GM23338 (cell line): ENCODE results near the gene UNC93B1. TPM values are rescaled to one million over a fixed set of nuclear protein-coding genes. Genes with fewer than 3 reads are reported as not detected.
"Not testable (repeated sequence)": the region's sequence is repeated elsewhere in the genome, so short reads cannot be mapped to it uniquely, and the experiment has no call there.

ENCODE experiments used
- ATAC-seq: fragments of 200-7000 bp; cut with Tn5 transposase; 3 replicates; pipeline ENCODE4 v1.9.1; 2020
- DNase-seq: peaks from one replicate; pipeline ENCODE4 v3.0.0-alpha.2; 2015; ENCODE audit warnings: low spot score
- H2AFZ ChIP-seq: fragments of 200-600 bp; sonication (generic); 2 replicates; pipeline ENCODE4 v1.8.0; 2016; ENCODE audit warnings: antibody characterized with exemption, mild to moderate bottlenecking, moderate library complexity
- H3F3A ChIP-seq: fragments of 200-600 bp; sonication (generic); replicated peaks from 2 replicates; pipeline ENCODE4 v1.8.0; 2017; ENCODE audit warnings: antibody characterized with exemption, mixed run types, low read depth
- H3K27ac ChIP-seq: fragments of 200-600 bp; sonication (generic); 2 replicates; pipeline ENCODE4 v1.6.1; 2016; ENCODE audit warnings: low read depth
- H3K27me3 ChIP-seq: fragments of 200-600 bp; sonication (generic); 2 replicates; pipeline ENCODE4 v1.8.0; 2016; ENCODE audit warnings: mild to moderate bottlenecking, mixed run types, moderate library complexity; ENCODE audit not compliant: insufficient read depth
- H3K36me3 ChIP-seq: fragments of 200-600 bp; sonication (generic); 2 replicates; pipeline ENCODE4 v1.8.0; 2016; ENCODE audit warnings: mild to moderate bottlenecking; ENCODE audit not compliant: insufficient read depth
- H3K4me1 ChIP-seq: fragments of 200-600 bp; sonication (generic); 2 replicates; pipeline ENCODE4 v1.8.0; 2016; ENCODE audit warnings: mild to moderate bottlenecking, moderate library complexity; ENCODE audit not compliant: insufficient read depth
- H3K4me2 ChIP-seq: fragments of 200-600 bp; sonication (generic); 2 replicates; pipeline ENCODE4 v1.7.1; 2017; ENCODE audit warnings: mixed run types
- H3K4me3 ChIP-seq: fragments of 200-600 bp; sonication (generic); 2 replicates; pipeline ENCODE4 v1.6.1; 2016; ENCODE audit warnings: mixed run types
- H3K79me2 ChIP-seq: fragments of 200-600 bp; sonication (generic); replicated peaks from 2 replicates; pipeline ENCODE4 v1.8.0; 2017; ENCODE audit warnings: mild to moderate bottlenecking; ENCODE audit not compliant: insufficient read depth
- H3K9me2 ChIP-seq: fragments of 200-600 bp; sonication (generic); 2 replicates; pipeline ENCODE4 v1.8.0; 2017; ENCODE audit not compliant: insufficient read depth
- H4K20me1 ChIP-seq: fragments of 200-600 bp; sonication (generic); replicated peaks from 2 replicates; pipeline ENCODE4 v1.8.0; 2017; ENCODE audit warnings: mild to moderate bottlenecking; ENCODE audit not compliant: insufficient read depth
- H3K27ac Mint-ChIP-seq: 2 replicates; pipeline ENCODE4 v1.8.0; 2020; ENCODE audit warnings: inconsistent platforms, mild to moderate bottlenecking, moderate library complexity, mixed read lengths
- H3K27me3 Mint-ChIP-seq: 3 replicates; pipeline ENCODE4 v1.8.0; 2022; ENCODE audit warnings: low read depth, mild to moderate bottlenecking, moderate library complexity, mixed read lengths, inconsistent platforms; ENCODE audit not compliant: insufficient read depth, poor library complexity
- H3K36me3 Mint-ChIP-seq: 3 replicates; pipeline ENCODE4 v1.8.0; 2021; ENCODE audit warnings: low read depth, mild to moderate bottlenecking, inconsistent platforms, moderate library complexity, mixed read lengths
- H3K4me1 Mint-ChIP-seq: 3 replicates; pipeline ENCODE4 v1.8.0; 2020; ENCODE audit warnings: mild to moderate bottlenecking, inconsistent platforms, mixed read lengths
- H3K4me3 Mint-ChIP-seq: 3 replicates; pipeline ENCODE4 v1.8.0; 2021; ENCODE audit warnings: moderate library complexity, mild to moderate bottlenecking, inconsistent platforms, mixed read lengths
- H3K9me3 Mint-ChIP-seq: 3 replicates; pipeline ENCODE4 v1.8.0; 2020; ENCODE audit warnings: moderate library complexity, mild to moderate bottlenecking, inconsistent platforms, mixed read lengths
- CREB1 ChIP-seq: fragments of 250-450 bp; sonication (Bioruptor Pico); IDR thresholded peaks from 2 replicates; pipeline ENCODE4 v1.5.0; 2020; ENCODE audit warnings: low read depth, mild to moderate bottlenecking, moderate library complexity
- polyA plus RNA-seq: library from polyadenylated mRNA; unstranded; fragments of >200 nt; fragmentation: Nextera tagmentation; extraction: Ambion mirVana; gene quantifications from 2 replicates; pipeline ENCODE4 v1.2.1, GENCODE V29; 2016
- total RNA-seq: library from RNA; depleted of rRNA; stranded (reverse); fragments of >200 nt; shearing (Covaris generic); gene quantifications from 2 replicates; pipeline ENCODE4 v1.2.3, GENCODE V29; 2014
- TF ChIP-seq, protein P1 (sequence below), 2 experiments: fragments of 200-600 bp in 1 of 2; sonication (generic) in 1 of 2; conservative IDR thresholded peaks; 2 replicates each; pipeline versions ENCODE4 v1.5.1 to v1.6.1; 2016 to 2017; ENCODE audit warnings: antibody characterized with exemption in 2 of 2, low read depth in 2 of 2, mild to moderate bottlenecking in 2 of 2, moderate library complexity in 1 of 2

The UNC93B1 gene
- total and polyA plus RNA-seq, 2 experiments from 2014 or later, result 16.2 to 34.4 TPM

- not testable (repeated sequence) for H3K27ac Mint-ChIP-seq, ATAC-seq, H3K9me2 ChIP-seq, H3K79me2 ChIP-seq, H3K4me1 ChIP-seq, H4K20me1 ChIP-seq, H3K27me3 Mint-ChIP-seq, H3K36me3 ChIP-seq, H3K4me3 Mint-ChIP-seq, H3F3A ChIP-seq, H2AFZ ChIP-seq, H3K27ac ChIP-seq, H3K4me1 Mint-ChIP-seq, DNase-seq, H3K4me3 ChIP-seq, H3K4me2 ChIP-seq, H3K27me3 ChIP-seq
- Mint-ChIP-seq H3K36me3 (peaks cover 11% of the 10 kb centered on the region; the same call in 2 of the 3 replicates), H3K9me3 (peaks cover 16% of the 10 kb centered on the region)
Measured at GRCh38 chr11:67963879-67964278, 40.0 kb downstream of the UNC93B1 start.

DNA sequence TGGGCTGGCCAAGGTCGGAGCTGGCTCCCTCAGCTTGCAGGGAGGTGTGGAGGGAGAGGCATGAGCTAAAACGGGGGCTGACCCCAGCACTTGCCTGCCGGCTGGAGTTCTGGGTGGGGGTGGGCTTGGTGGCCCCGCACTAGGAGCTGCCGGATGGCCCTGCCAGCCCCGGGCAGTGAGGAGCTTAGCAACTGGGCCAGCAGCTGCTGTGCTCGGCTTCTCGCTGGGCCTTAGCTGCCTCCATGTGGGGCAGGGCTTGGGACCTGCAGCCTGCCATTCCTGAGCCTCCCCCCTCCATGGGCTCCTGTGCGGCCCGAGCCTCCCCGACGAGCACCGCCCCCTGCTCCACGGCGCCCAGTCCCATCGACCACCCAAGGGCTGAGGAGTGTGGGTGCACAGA, 40.7 kb downstream of the UNC93B1 start:
- not testable (repeated sequence) for H3K4me1 ChIP-seq, H3K4me1 Mint-ChIP-seq, H3F3A ChIP-seq, H3K27ac ChIP-seq, H3K79me2 ChIP-seq, H3K27me3 Mint-ChIP-seq, ATAC-seq, H3K27me3 ChIP-seq, H3K36me3 ChIP-seq, H3K4me3 ChIP-seq, H2AFZ ChIP-seq, DNase-seq, H3K9me2 ChIP-seq, H4K20me1 ChIP-seq, H3K27ac Mint-ChIP-seq, H3K4me2 ChIP-seq, H3K4me3 Mint-ChIP-seq
- Mint-ChIP-seq H3K36me3 (peaks cover 11% of the 10 kb centered on the region; the same call in 2 of the 3 replicates), H3K9me3 (peaks cover 16% of the 10 kb centered on the region)

- Mint-ChIP-seq H3K4me3 (peak overlapping the region; percentile 52), H3K27me3 (peaks cover 36% of the 10 kb centered on the region), H3K4me1 (peaks cover 34% of the 10 kb centered on the region)
- not testable (repeated sequence) for H3K9me3 Mint-ChIP-seq, H4K20me1 ChIP-seq, ATAC-seq, H3K79me2 ChIP-seq, H3K4me3 ChIP-seq, H3K36me3 Mint-ChIP-seq, H2AFZ ChIP-seq, H3K36me3 ChIP-seq, H3K4me2 ChIP-seq, DNase-seq, H3K27ac Mint-ChIP-seq, H3F3A ChIP-seq, H3K9me2 ChIP-seq, H3K27ac ChIP-seq
- H3K27me3 ChIP-seq, result peaks cover 23% of the 10 kb centered on the region
- peaks cover 16% of the 10 kb centered on the region for H3K4me1 ChIP-seq
Measured at GRCh38 chr11:67956236-67956635, 47.7 kb downstream of the UNC93B1 start.

GRCh38 chr11:67955461-67956007, 48.4 kb downstream of the UNC93B1 start:
- peak overlapping the region; percentile 88 for H3K4me2 ChIP-seq
- not testable (repeated sequence) for H4K20me1 ChIP-seq, H3K36me3 Mint-ChIP-seq, H2AFZ ChIP-seq, H3K9me2 ChIP-seq, H3F3A ChIP-seq, H3K27ac ChIP-seq, H3K27ac Mint-ChIP-seq, H3K9me3 Mint-ChIP-seq, H3K79me2 ChIP-seq, H3K36me3 ChIP-seq
- peak; percentile 41; the same call in 1 of the 2 replicates for TF ChIP-seq CREB1
- TF ChIP-seq, protein P1, sequence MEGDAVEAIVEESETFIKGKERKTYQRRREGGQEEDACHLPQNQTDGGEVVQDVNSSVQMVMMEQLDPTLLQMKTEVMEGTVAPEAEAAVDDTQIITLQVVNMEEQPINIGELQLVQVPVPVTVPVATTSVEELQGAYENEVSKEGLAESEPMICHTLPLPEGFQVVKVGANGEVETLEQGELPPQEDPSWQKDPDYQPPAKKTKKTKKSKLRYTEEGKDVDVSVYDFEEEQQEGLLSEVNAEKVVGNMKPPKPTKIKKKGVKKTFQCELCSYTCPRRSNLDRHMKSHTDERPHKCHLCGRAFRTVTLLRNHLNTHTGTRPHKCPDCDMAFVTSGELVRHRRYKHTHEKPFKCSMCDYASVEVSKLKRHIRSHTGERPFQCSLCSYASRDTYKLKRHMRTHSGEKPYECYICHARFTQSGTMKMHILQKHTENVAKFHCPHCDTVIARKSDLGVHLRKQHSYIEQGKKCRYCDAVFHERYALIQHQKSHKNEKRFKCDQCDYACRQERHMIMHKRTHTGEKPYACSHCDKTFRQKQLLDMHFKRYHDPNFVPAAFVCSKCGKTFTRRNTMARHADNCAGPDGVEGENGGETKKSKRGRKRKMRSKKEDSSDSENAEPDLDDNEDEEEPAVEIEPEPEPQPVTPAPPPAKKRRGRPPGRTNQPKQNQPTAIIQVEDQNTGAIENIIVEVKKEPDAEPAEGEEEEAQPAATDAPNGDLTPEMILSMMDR (conservative IDR thresholded peaks at IDR 0.05; ENCODE audit: low read depth in 2 of 2), result peak; percentile 30 to 79
- H3K27me3 ChIP-seq, result peaks cover 23% of the 10 kb centered on the region
- Mint-ChIP-seq H3K4me1 (peaks cover 34% of the 10 kb centered on the region), H3K27me3 (peaks cover 38% of the 10 kb centered on the region), H3K4me3 (peak overlapping the region; percentile 82)
- H3K4me3 ChIP-seq, result peak overlapping the region; percentile 79
- ATAC-seq (peak; percentile 99), DNase-seq (peak; percentile 70)
- H3K4me1 ChIP-seq, result peaks cover 16% of the 10 kb centered on the region

DNA sequence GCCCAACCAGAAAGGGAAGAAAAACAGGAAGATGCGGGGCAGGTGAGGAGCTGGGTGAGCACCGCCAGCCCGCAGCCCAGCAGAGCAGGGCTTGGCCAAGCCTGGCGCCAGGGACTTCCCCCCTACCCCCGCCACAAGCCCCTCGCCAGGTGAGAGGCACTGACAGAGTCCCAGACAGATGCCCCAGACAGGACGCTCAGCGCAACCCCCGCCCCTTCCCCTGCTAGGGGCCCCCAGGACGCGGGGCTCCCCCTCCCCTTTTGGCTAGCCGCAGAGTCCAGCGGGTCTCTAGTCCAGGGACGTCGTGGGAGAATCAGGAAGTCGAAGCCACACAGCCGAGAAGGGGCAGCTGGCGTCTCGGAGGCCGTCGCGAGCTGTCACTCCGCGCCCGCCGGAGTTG, 48.9 kb downstream of the UNC93B1 start:
- not testable (repeated sequence) for H3K9me2 ChIP-seq, H3K36me3 Mint-ChIP-seq, H3K79me2 ChIP-seq, H3F3A ChIP-seq, H3K36me3 ChIP-seq, H3K9me3 Mint-ChIP-seq, ATAC-seq, H3K27ac Mint-ChIP-seq, H3K27ac ChIP-seq, H4K20me1 ChIP-seq, H2AFZ ChIP-seq
- peaks cover 16% of the 10 kb centered on the region for H3K4me1 ChIP-seq
- peaks cover 38% of the 10 kb centered on the region for H3K27me3 Mint-ChIP-seq
- H3K4me3 ChIP-seq, result peak overlapping the region; percentile 79
- peak overlapping the region; percentile 88 for H3K4me2 ChIP-seq
- H3K27me3 ChIP-seq, result peaks cover 23% of the 10 kb centered on the region
- H3K4me1 Mint-ChIP-seq, result peaks cover 34% of the 10 kb centered on the region
- H3K4me3 Mint-ChIP-seq, result peak overlapping the region; percentile 82
- DNase-seq, result peak; percentile 6

GRCh38 chr11:67954251-67954650, 49.6 kb downstream of the UNC93B1 start:
- not testable (repeated sequence) for H3K27ac Mint-ChIP-seq, H4K20me1 ChIP-seq, H3K9me2 ChIP-seq, H2AFZ ChIP-seq, H3K36me3 Mint-ChIP-seq, H3K27ac ChIP-seq, H3K36me3 ChIP-seq, H3F3A ChIP-seq, H3K79me2 ChIP-seq, ATAC-seq, H3K9me3 Mint-ChIP-seq, DNase-seq
- Mint-ChIP-seq H3K4me1 (peaks cover 34% of the 10 kb centered on the region), H3K4me3 (peak overlapping the region; percentile 82), H3K27me3 (peaks cover 35% of the 10 kb centered on the region)
- Histone ChIP-seq H3K4me3 (peak overlapping the region; percentile 79), H3K27me3 (peaks cover 23% of the 10 kb centered on the region), H3K4me1 (peaks cover 16% of the 10 kb centered on the region), H3K4me2 (peak overlapping the region; percentile 88)
